IPS-18a (cell line): ENCODE measurements around the gene SHROOM3.

Source experiments
- H3K27ac ChIP-seq: one replicate; pipeline ENCODE4 v1.5.1; 2013; ENCODE audit warnings: low read length
- H3K27me3 ChIP-seq: one replicate; pipeline ENCODE4 v1.6.1; 2013; ENCODE audit warnings: mild to moderate bottlenecking, low read length; ENCODE audit not compliant: control insufficient read depth, insufficient read depth
- H3K36me3 ChIP-seq: one replicate; pipeline ENCODE4 v1.6.1; 2013; ENCODE audit warnings: low read depth, low read length; ENCODE audit not compliant: control insufficient read depth
- H3K4me1 ChIP-seq: one replicate; pipeline ENCODE4 v1.6.1; 2013; ENCODE audit warnings: low read depth, low read length; ENCODE audit not compliant: control insufficient read depth
- H3K4me3 ChIP-seq: one replicate; pipeline ENCODE4 v1.5.1; 2013; ENCODE audit warnings: low read length
- H3K9ac ChIP-seq: one replicate; pipeline ENCODE4 v1.6.1; 2013; ENCODE audit warnings: mild to moderate bottlenecking, low read length, moderate library complexity
- H3K9me3 ChIP-seq: one replicate; pipeline ENCODE4 v1.6.1; 2013; ENCODE audit warnings: low read depth, low read length; ENCODE audit not compliant: control insufficient read depth

Gene SHROOM3

DNA sequence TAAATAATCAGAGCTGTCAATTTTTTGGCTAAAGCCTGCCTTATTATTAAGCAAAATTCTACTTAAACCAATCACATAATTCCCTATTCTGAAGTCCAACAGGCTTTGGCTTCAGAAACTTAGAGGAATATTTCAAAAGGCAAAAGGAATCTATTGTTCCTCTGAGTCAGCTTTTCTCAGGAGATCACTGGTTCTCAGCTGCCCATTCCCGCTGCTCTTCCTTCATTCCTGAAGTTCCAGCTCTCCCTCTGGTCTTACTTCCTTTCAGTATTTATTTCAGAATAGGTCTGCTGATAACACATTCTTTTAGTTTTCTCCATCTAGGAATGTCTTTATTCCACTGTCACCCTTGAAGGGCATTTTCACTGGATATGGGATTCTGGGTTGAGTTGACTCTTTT, 329.2 kb downstream of the SHROOM3 start:
- no peaks in the 10 kb centered on the region for H3K9me3 ChIP-seq
- H3K27me3 ChIP-seq: no peaks in the 10 kb centered on the region
- H3K4me3 ChIP-seq: no peak overlapping the region
- no peak overlapping the region for H3K27ac ChIP-seq
- H3K36me3 ChIP-seq: peaks cover 51% of the 10 kb centered on the region
- H3K4me1 ChIP-seq: peaks cover 6% of the 10 kb centered on the region
- H3K9ac ChIP-seq: no peak overlapping the region

- Histone ChIP-seq H3K27ac (no peak overlapping the region), H3K27me3 (no peaks in the 10 kb centered on the region), H3K4me3 (no peak overlapping the region), H3K4me1 (peaks cover 6% of the 10 kb centered on the region), H3K9me3 (no peaks in the 10 kb centered on the region), H3K36me3 (peaks cover 40% of the 10 kb centered on the region), H3K9ac (no peak overlapping the region)
These were observed 330.6 kb downstream of the SHROOM3 start for GRCh38 chr4:76765473-76766183.

DNA sequence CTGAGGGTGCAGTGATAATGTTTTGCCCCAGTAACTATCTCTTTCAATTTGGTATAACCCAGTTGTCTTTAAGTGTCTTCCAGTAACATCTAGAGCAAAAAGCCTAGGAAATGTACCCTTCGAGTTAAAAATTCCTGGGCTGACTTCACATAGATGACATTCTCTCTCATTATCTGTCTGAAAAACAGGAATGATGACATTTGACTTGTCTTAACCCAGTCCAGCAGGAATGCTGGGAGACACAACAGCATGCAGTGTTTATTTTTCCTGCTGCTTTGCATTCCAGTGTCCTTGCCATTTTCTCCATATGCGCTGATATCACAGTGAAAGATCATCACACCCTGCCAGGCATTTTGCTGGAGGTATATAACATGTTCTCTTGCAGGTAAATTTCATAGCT, 333.0 kb downstream of the SHROOM3 start:
- H3K27ac ChIP-seq: no peak overlapping the region
- no peaks in the 10 kb centered on the region for H3K27me3 ChIP-seq
- H3K36me3 ChIP-seq: peaks cover 36% of the 10 kb centered on the region
- H3K4me3 ChIP-seq: no peak overlapping the region
- no peak overlapping the region for H3K9ac ChIP-seq
- peaks cover 6% of the 10 kb centered on the region for H3K4me1 ChIP-seq
- H3K9me3 ChIP-seq: no peaks in the 10 kb centered on the region

DNA sequence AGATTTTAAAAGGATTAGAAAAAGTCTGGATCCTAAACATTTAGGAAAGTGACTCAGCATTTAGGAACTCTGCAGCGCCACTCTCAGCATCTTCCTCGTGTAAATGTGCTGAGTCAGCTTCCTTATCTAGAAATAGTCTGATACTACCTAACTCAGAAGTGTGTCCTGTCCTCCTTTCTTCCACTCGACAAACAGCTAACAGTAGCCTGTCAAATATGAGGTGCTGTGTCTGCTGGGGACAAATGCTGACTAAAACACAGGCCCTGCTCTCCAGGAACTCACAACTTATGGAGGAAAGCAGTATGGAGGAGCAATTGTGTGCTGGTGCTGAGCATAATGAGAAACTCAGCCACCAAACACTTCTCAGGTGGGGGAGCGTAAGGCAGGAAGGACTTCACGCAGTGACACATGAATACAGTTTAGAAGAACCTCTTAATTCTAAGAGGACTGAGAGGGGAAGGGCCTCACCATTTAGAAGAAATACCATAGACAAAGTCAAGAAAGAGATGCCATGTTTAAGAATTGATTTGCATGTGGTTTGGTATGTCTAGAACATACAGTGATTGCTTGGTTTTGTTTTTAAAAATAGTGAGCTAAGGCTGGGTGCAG, 337.6 kb downstream of the SHROOM3 start:
- H3K27ac ChIP-seq: no peak overlapping the region
- no peaks in the 10 kb centered on the region for H3K27me3 ChIP-seq
- H3K4me3 ChIP-seq: no peak overlapping the region
- no peak overlapping the region for H3K9ac ChIP-seq
- peaks cover 36% of the 10 kb centered on the region for H3K36me3 ChIP-seq
- H3K4me1 ChIP-seq: no peaks in the 10 kb centered on the region
- H3K9me3 ChIP-seq: no peaks in the 10 kb centered on the region

DNA sequence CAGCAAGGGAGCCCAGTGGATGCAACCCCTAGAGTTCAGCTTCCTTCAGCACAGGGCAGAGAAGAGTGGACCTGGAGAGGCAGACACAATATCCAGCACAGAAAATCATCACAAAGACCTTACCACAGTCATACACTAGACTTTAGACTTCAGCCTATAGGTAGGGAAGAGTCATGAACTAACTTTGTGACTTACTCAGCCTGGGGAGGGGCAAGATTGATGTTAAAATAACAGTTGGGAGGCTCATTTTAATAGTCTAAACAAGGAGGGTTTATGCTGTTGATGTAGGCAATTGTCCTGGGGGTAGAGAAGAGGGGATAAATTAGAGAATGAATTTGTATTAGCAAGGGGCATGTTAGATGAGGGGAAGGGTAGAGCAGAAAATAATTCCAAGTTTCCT, 338.7 kb downstream of the SHROOM3 start:
- H3K27ac ChIP-seq: no peak overlapping the region
- peaks cover 40% of the 10 kb centered on the region for H3K36me3 ChIP-seq
- no peaks in the 10 kb centered on the region for H3K9me3 ChIP-seq
- H3K4me3 ChIP-seq: no peak overlapping the region
- H3K9ac ChIP-seq: no peak overlapping the region
- H3K4me1 ChIP-seq: no peaks in the 10 kb centered on the region
- H3K27me3 ChIP-seq: no peaks in the 10 kb centered on the region

DNA sequence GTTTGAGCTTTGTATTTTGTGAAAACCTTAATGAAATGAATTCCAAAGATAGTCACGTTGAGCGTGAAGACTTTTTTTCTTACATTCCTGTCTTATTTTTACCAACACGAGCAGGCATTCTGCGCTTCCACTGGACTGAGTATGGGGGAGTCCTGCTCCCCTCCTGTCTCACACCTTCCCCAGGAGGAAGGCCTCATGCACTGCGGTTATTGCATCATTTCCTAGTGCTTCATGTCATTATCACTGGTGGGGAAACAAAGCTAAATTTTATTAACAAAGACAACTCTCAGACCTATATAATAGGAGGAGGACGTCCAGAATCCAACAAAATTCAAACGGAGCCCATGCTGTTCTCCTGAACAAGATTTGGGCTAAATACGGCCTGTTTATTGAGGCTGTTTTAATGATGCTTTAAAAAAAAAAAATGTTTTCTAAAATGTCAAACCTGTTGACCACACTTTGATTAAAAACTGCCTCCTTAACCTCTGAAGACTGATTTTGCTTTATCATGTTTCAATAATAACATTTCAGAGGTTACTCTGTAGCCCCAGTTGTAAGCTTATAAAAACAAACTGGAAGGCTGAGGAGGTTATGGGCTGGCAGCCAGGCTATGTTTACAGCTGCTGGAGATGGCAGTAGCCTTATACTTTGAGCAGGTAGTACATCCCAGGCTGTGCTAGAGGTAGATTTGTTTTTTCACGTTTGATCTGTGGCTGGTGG, 344.9 kb downstream of the SHROOM3 start:
- peaks cover 24% of the 10 kb centered on the region for H3K36me3 ChIP-seq
- no peak overlapping the region for H3K9ac ChIP-seq
- no peak overlapping the region for H3K27ac ChIP-seq
- peaks cover 13% of the 10 kb centered on the region for H3K4me1 ChIP-seq
- H3K4me3 ChIP-seq: no peak overlapping the region
- no peaks in the 10 kb centered on the region for H3K27me3 ChIP-seq
- H3K9me3 ChIP-seq: no peaks in the 10 kb centered on the region

DNA sequence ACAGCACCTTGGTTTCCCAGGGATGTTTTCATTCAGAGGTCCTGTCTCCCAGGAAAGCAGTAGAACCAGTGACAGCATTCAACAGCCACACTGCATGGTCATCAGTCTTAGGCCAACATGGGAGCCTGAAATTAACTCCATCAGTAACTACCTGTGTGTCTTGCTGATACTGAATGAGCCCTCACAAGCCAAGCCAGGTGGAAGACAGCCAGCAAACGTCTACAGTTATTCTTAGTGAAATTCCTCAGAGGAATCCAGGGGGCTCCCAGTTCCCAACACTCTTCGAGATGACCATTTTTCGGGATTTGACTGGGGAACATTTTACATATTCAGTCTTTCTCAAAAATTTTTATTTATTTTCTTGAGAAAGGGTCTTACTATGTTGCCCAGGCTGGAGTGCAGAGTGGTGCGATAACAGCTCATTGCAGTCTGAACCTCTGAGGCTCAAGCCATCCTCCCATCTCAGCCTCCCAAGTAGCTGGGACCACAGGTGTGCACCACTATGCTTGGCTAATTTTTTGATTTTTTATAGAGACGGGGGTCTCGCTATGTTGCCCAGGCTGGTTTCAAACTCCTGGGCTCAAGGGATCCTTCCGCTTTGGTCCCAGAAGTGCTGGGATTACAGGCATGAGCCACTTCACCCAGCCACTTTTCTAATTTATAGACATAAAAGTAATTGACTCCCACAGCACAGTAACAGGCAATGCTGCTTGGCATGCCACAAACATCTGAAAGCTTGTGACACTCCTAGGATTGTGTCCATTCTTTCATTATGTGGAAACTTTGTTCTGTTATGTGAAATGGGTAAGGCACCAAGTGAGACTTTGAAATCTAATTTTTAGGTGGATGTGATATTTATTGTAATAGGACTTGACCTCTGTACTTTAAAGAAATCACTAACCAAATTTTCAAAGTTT, 346.0 kb downstream of the SHROOM3 start:
- Histone ChIP-seq H3K4me1 (peaks cover 13% of the 10 kb centered on the region), H3K36me3 (peaks cover 19% of the 10 kb centered on the region), H3K27ac (no peak overlapping the region), H3K4me3 (no peak overlapping the region), H3K9ac (no peak overlapping the region), H3K9me3 (no peaks in the 10 kb centered on the region), H3K27me3 (no peaks in the 10 kb centered on the region)

DNA sequence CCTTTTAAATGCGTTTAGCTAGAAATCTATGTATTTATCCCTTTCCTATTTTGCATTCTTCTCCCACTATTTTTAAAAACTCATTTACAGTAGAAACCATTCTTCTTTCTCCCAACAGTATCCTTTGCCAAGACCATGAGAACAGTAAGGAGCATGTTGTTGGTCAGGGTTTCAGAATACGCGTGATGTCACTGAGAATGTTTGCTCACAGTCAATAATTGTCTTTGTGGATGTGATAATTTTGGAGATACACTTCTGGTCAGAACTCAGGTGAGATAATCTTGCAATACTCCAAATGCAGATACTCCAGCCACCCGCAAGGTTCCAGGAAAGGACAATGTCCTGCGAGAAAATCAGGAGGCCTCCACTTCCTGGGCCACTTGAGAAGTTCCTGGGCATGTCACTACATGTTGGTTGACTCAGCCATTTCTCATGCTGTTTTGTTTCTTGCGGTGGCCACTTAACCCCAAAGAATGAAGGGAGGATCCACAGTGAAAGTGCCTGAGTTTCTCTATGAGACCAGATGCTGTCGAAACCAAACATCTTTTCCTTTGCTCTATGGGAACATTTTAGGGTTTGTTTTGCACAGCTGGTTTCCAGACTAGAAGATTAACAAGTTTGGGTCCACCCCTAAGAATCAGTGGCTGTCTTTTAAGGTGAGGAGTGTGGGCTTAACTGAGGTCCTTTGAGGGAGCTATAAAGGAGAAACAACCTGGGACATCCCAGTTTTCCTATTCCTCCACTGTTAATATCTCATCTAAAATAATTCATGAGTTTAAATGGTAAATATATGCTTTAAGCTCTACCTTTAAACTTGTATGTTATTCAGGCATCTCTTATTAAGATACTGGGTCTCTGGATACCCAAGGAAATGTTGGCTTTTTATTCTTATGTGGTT, 346.9 kb downstream of the SHROOM3 start:
- peaks cover 13% of the 10 kb centered on the region for H3K4me1 ChIP-seq
- no peak overlapping the region for H3K4me3 ChIP-seq
- peaks cover 19% of the 10 kb centered on the region for H3K36me3 ChIP-seq
- no peaks in the 10 kb centered on the region for H3K27me3 ChIP-seq
- no peaks in the 10 kb centered on the region for H3K9me3 ChIP-seq
- peak overlapping the region; percentile 33 for H3K27ac ChIP-seq
- H3K9ac ChIP-seq: no peak overlapping the region

- Histone ChIP-seq H3K36me3 (peaks cover 19% of the 10 kb centered on the region), H3K27ac (no peak overlapping the region), H3K9ac (no peak overlapping the region), H3K9me3 (no peaks in the 10 kb centered on the region), H3K27me3 (no peaks in the 10 kb centered on the region), H3K4me1 (peaks cover 13% of the 10 kb centered on the region), H3K4me3 (no peak overlapping the region)
These were observed 347.8 kb downstream of the SHROOM3 start for GRCh38 chr4:76782837-76783236.

- no peak overlapping the region for H3K27ac ChIP-seq
- no peak overlapping the region for H3K4me3 ChIP-seq
These were observed 348.8 kb downstream of the SHROOM3 start for GRCh38 chr4:76783836-76784235.

More at GRCh38 chr4:76783836-76784235, 348.8 kb downstream of the SHROOM3 start:
- H3K9ac ChIP-seq: no peak overlapping the region
- H3K27me3 ChIP-seq: no peaks in the 10 kb centered on the region
- H3K9me3 ChIP-seq: no peaks in the 10 kb centered on the region
- H3K36me3 ChIP-seq: peaks cover 14% of the 10 kb centered on the region
- peaks cover 13% of the 10 kb centered on the region for H3K4me1 ChIP-seq
